ENCODE results near the gene HK3.

Gene HK3

DNA sequence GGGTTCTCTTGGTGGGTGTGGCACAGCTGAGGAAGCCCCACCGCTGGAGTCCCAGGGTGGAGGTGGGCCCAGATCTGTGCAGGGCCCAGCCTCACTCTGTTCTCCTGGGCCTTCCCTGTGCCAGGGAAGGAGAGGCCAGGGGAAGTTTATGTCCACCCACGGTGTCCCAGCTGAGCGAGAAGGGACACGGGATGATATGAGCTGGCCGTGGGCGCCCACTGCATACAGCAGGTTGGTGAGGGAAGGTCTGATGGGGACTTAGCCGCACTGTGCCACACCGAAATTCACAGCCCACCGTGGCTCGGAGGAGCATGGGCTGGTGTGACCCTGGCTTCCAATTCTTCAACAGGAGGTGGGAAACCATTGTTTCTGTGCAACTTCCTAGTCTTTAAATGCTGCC lies 54.9 kb downstream of the HK3 start:
- Mint-ChIP-seq H3K4me3 (no peak overlapping the region), H3K27me3 (peaks cover 22% of the 10 kb centered on the region), H3K27ac (no peak overlapping the region), H3K36me3 (no peaks in the 10 kb centered on the region), H3K9me3 (ENCODE audit: low read depth) (no peaks in the 10 kb centered on the region), H3K4me1 (ENCODE audit: low read depth) (no peaks in the 10 kb centered on the region)

DNA sequence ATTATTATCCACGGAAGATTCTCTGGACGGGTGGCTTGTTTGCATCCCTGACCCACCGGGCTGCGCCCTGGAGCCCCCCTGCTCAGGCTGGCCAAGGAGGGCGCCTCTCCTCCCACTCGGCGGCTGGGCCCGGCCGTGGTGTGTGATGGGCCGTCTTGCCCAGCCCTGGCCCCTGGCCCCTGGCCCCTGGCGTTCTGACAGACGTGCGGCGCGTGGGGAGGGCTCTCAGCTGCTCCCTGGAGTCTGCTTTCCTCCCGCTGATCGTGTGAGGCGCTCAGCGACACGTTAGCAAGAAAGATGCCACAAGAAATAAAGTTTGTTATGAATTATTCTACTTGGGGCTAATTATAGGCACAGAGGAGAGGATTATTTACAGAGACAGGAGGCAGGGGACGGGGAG lies 55.5 kb downstream of the HK3 start:
- H3K4me3 Mint-ChIP-seq = no peak overlapping the region
- H3K36me3 Mint-ChIP-seq = no peaks in the 10 kb centered on the region
- H3K27ac Mint-ChIP-seq = no peak overlapping the region
- H3K4me1 Mint-ChIP-seq (ENCODE audit: low read depth) = no peaks in the 10 kb centered on the region
- H3K9me3 Mint-ChIP-seq (ENCODE audit: low read depth) = no peaks in the 10 kb centered on the region
- peaks cover 22% of the 10 kb centered on the region for H3K27me3 Mint-ChIP-seq

DNA sequence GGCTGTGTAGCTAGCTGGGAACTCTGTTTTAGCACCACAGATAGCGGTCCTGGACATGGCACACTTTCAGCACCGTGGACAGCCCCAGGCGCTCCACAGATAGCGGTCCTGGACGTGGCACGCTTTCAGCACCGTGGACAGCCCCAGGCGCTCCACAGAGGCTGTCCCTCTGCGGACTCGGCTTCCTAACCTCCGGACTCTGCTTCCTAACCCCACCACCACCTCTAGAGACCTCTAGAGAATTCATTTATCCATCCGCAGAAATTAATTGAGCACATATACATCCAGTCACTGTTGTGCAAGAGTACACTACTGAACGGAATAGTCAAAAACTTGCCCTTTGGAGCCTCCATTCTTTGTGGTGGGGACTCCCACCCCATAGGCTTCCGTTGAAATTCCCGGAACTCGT lies 61.4 kb downstream of the HK3 start:
- Mint-ChIP-seq H3K27me3 (peaks cover 21% of the 10 kb centered on the region), H3K27ac (no peak overlapping the region), H3K36me3 (no peaks in the 10 kb centered on the region), H3K4me1 (ENCODE audit: low read depth) (no peaks in the 10 kb centered on the region), H3K4me3 (no peak overlapping the region), H3K9me3 (ENCODE audit: low read depth) (no peaks in the 10 kb centered on the region)

DNA sequence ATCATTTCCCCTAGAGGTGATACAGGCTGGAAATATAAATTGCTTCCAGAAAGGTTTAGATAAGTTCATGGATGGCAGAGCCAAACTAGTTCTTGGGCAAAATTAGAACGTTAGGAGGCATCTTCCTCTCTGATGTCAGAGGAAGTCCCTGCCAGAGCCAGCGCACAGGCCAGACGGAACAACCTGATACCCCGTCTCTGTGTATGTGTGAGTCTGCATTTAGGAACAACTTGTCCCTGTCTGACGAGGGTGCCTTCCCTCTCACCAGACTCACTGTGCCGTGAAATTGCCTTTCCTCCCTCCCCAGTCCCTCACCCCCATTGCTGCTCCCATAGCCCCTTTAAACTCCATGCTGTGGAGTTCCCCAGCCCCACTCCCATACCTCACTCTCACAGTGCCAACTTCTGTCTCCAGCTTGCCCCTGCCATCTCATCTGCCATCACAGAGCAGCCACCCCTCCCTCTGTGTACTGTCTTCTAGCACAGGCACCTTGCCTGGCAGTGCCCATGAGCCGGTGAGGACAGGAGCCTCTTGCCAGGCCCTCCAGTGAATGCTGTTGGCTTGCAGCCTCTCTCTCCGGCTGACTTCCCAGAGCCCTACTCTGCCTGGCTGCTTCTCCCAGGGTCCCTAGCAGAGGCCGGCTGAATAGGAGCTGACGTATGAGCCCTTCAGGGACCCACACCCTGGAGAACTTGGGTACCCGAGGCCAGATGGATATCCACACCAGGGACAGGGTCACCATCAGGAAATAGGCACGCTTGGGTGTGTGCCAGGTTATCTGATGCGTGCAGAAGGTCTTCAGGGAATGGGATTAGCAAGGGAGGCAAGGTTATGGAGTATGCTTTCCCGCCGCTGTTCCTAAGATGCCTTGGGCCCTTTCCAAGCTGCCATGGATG lies 62.1 kb downstream of the HK3 start:
- Mint-ChIP-seq H3K9me3 (ENCODE audit: low read depth) (no peaks in the 10 kb centered on the region), H3K36me3 (no peaks in the 10 kb centered on the region), H3K27ac (no peak overlapping the region), H3K27me3 (peaks cover 20% of the 10 kb centered on the region), H3K4me1 (ENCODE audit: low read depth) (no peaks in the 10 kb centered on the region), H3K4me3 (no peak overlapping the region)

DNA sequence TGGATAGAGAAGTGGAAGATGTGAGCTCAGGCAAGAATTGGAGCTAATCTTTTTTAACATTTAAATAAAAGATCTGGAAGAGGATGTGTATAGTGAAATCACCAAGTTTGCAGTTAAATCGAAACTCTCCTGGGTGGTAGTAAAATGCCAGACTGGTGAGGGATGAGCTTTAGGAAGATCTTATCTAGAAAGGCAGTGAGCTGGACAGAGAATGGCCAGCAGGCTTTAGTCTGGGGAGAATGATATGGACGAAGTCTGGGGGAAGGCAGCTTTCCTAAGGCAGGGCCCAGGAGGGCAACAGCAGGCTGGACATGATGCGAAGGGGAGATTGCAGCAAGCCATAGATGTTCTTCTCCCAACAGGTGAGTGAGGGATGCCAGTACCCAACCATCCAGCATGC lies 63.2 kb downstream of the HK3 start:
- H3K27me3 Mint-ChIP-seq = peaks cover 15% of the 10 kb centered on the region
- no peaks in the 10 kb centered on the region for H3K9me3 Mint-ChIP-seq (ENCODE audit: low read depth)
- no peaks in the 10 kb centered on the region for H3K36me3 Mint-ChIP-seq
- H3K27ac Mint-ChIP-seq = no peak overlapping the region
- no peaks in the 10 kb centered on the region for H3K4me1 Mint-ChIP-seq (ENCODE audit: low read depth)
- H3K4me3 Mint-ChIP-seq = no peak overlapping the region

DNA sequence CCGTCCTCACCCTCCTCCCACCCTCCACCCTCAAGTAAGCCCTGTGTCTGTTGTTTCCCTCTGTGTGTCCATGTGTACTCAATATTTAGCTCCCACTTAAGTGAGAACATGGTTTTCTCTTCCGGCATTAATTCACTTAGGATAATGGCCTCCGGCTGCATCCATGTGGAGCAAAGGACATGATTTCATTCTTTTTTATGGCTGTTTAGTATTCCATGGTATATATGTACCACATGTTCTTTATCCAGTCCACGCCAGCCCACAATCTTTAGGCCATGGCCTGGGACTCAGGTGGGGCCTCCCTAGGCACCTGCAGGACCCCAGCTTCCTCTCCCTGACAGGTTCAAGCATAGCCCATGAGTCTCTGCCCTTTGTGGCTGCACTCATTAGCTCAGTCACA lies 65.9 kb downstream of the HK3 start:
- no peaks in the 10 kb centered on the region for H3K4me1 Mint-ChIP-seq (ENCODE audit: low read depth)
- no peak overlapping the region for H3K4me3 Mint-ChIP-seq
- H3K27me3 Mint-ChIP-seq = peaks cover 13% of the 10 kb centered on the region
- H3K27ac Mint-ChIP-seq = no peak overlapping the region
- no peaks in the 10 kb centered on the region for H3K9me3 Mint-ChIP-seq (ENCODE audit: low read depth)
- H3K36me3 Mint-ChIP-seq = no peaks in the 10 kb centered on the region

DNA sequence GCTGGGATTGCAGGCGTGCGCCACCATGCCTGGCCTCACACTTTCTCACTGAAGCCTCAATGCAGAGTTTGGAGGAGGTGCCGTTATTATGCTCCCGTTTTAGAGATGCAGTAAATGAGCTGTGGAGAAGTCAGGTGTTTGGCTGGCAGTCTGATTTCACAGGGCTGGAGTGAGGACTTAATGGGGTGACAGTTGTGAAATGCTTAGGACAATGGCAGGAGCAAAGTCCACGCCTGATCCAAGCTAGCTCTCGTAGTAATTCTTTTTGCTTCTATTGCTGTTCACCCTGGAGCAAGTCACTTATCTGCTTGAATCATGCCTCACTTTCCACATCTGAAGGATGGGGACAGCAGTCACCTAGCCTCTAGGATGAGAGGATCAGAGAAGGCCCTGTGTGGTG lies 67.0 kb downstream of the HK3 start:
- no peaks in the 10 kb centered on the region for H3K4me1 Mint-ChIP-seq (ENCODE audit: low read depth)
- no peak overlapping the region for H3K27ac Mint-ChIP-seq
- H3K27me3 Mint-ChIP-seq = peaks cover 13% of the 10 kb centered on the region
- H3K36me3 Mint-ChIP-seq = no peaks in the 10 kb centered on the region
- H3K9me3 Mint-ChIP-seq (ENCODE audit: low read depth) = no peaks in the 10 kb centered on the region
- H3K4me3 Mint-ChIP-seq = no peak overlapping the region

DNA sequence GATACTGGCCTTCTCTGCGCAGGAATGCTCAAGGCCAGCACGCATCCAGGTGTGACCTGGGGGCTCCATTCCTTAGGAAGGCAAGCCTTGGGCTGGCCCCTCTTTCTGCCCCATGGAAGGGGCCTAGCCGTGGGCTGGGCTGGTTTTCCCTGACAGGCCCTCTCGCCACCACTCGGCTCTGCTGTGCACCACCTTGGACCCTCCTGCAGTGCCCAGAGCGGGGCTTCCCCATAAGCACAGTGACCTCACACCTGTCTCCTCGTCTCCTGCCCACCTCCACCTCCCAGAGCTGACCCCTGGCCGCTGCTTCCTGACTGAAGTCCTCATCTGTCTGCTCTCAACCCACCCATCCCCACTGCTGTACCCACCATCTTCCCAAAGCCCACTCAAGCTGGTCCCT lies 67.7 kb downstream of the HK3 start:
- H3K36me3 Mint-ChIP-seq = no peaks in the 10 kb centered on the region
- H3K27ac Mint-ChIP-seq = no peak overlapping the region
- no peak overlapping the region for H3K4me3 Mint-ChIP-seq
- H3K9me3 Mint-ChIP-seq (ENCODE audit: low read depth) = no peaks in the 10 kb centered on the region
- no peaks in the 10 kb centered on the region for H3K4me1 Mint-ChIP-seq (ENCODE audit: low read depth)
- peaks cover 13% of the 10 kb centered on the region for H3K27me3 Mint-ChIP-seq

DNA sequence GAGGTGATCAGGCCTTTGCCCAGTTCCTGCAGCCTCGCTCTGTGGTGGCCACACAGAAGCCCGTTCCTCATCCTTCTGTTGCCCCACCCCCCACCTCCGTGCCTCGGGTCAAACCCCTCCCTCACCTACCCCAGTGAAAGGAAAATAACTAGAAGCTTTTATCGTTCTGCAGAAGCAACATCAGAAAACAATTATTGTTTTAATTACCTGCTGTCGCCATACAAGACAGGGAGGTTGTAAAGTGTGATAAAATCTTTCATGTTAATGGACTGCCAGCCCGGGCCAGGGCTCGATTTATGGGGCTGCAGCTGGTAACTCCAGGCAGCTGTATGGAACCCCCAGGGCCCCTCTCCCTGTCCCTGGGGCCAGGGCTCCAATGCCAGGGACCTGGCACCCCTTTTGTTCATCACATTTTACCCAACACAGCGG lies 68.1 kb downstream of the HK3 start:
- H3K9me3 Mint-ChIP-seq (ENCODE audit: low read depth) = no peaks in the 10 kb centered on the region
- H3K36me3 Mint-ChIP-seq = no peaks in the 10 kb centered on the region
- H3K27ac Mint-ChIP-seq = no peak overlapping the region
- H3K4me3 Mint-ChIP-seq = no peak overlapping the region
- no peaks in the 10 kb centered on the region for H3K4me1 Mint-ChIP-seq (ENCODE audit: low read depth)
- H3K27me3 Mint-ChIP-seq = peaks cover 13% of the 10 kb centered on the region
